A549 (cell line): Measurements from ENCODE around the gene RPS6KB2. TPM values are rescaled to one million over a fixed set of nuclear protein-coding genes. Genes with fewer than 3 reads are reported as not detected.

Experiments used
- ATAC-seq, 2 experiments: fragments of 200-7000 bp in 1 of 2; fragments of >200 bp in 1 of 2; cut with Nextera tagmentation in 1 of 2; cut with Tn5 transposase in 1 of 2; 3 replicates each; pipeline versions ENCODE4 v1.8.0 to v1.9.1; 2018 to 2020; ENCODE audit warnings: mild to moderate bottlenecking in 1 of 2, moderate library complexity in 1 of 2
- CTCF ChIA-PET: fragments of 300-600 bp; sonication (Branson Sonifier 250); formaldehyde crosslinking; extraction: SDS; loops from one replicate; lab custom pipeline; 2021; ENCODE audit warnings: antibody characterized with exemption, inconsistent platforms; lab: Yijun Ruan, JAX
- POLR2A ChIA-PET: fragments of 350-600 bp; formaldehyde crosslinking; extraction: SDS; loops from one replicate; lab custom pipeline; 2021; ENCODE audit warnings: antibody characterized with exemption, inconsistent platforms; lab: Yijun Ruan, JAX
- DNase-seq, 2 experiments: peaks; one replicate each; pipeline versions ENCODE4 v3.0.0 to v3.0.0-alpha.2; 2011 to 2016; ENCODE audit warnings: low read depth in 1 of 2, low spot score in 1 of 2
- FAIRE-seq: peaks from 2 replicates; lab custom pipeline; 2011; peaks lifted over from hg19 to GRCh38; lab: Jason Lieb, UNC
- H3K27ac ChIP-seq, 2 experiments: fragments of >200 bp; sonication (Bioruptor Twin); formaldehyde crosslinking; 3 replicates each; pipeline ENCODE4 v1.5.1; 2016 to 2017
- H3K4me1 ChIP-seq: fragments of >200 bp; sonication (Bioruptor Twin); formaldehyde crosslinking; 3 replicates; pipeline ENCODE4 v1.6.1; 2016
- H3K4me2 ChIP-seq: fragments of >200 bp; sonication (Bioruptor Twin); formaldehyde crosslinking; 3 replicates; pipeline ENCODE4 v1.6.1; 2016
- H3K4me3 ChIP-seq: fragments of >200 bp; sonication (Bioruptor Twin); formaldehyde crosslinking; 3 replicates; pipeline ENCODE4 v1.5.1; 2016
- H3K9me3 ChIP-seq: fragments of >200 bp; sonication (Bioruptor Twin); formaldehyde crosslinking; 3 replicates; pipeline ENCODE4 v1.6.1; 2016
- CHD2 ChIP-seq: fragments of 150-350 bp; IDR thresholded peaks from 2 replicates; pipeline ENCODE4 v1.6.1; 2014; ENCODE audit warnings: low read length; ENCODE audit not compliant: partially characterized antibody
- EHF ChIP-seq: fragments of 250-450 bp; sonication (Bioruptor Pico); IDR thresholded peaks from 2 replicates; pipeline ENCODE4 v1.5.0; 2020; ENCODE audit warnings: mild to moderate bottlenecking
- FOXS1 ChIP-seq: fragments of 250-450 bp; sonication (Bioruptor Pico); IDR thresholded peaks from 2 replicates; pipeline ENCODE4 v1.5.0; 2020; ENCODE audit warnings: mild to moderate bottlenecking, moderate library complexity
- HMGXB4 ChIP-seq: fragments of 250-450 bp; sonication (Bioruptor Pico); IDR thresholded peaks from 2 replicates; pipeline ENCODE4 v1.5.0; 2021; ENCODE audit warnings: mild to moderate bottlenecking, moderate library complexity, borderline replicate concordance
- MAZ ChIP-seq: fragments of 150-350 bp; IDR thresholded peaks from 2 replicates; pipeline ENCODE4 v1.6.1; 2014; ENCODE audit warnings: antibody characterized with exemption, low read depth, low read length, borderline replicate concordance
- POLR2AphosphoS2 ChIP-seq: conservative IDR thresholded peaks from 2 replicates; pipeline ENCODE4 v1.6.1; 2012; ENCODE audit warnings: low read length, improper control_type of control experiment, inconsistent platforms
- RCOR1 ChIP-seq: fragments of 150-350 bp; IDR thresholded peaks from 2 replicates; pipeline ENCODE4 v1.6.1; 2014; ENCODE audit warnings: antibody characterized with exemption, low read length, low read depth
- SMC3 ChIP-seq: fragments of >200 bp; sonication (Bioruptor Twin); formaldehyde crosslinking; IDR thresholded peaks from 3 replicates; pipeline ENCODE4 v1.6.1; 2018; ENCODE audit warnings: inconsistent platforms
- WGBS: methylation state at CpG from one replicate; pipeline ENCODE4 v1.1.6; 2017; ENCODE audit errors: missing lambda C conversion rate; 5-methylcytosine and 5-hydroxymethylcytosine counted together
- polyA plus RNA-seq, 4 experiments: library from polyadenylated mRNA; depleted of rRNA in 3 of 4; stranded (reverse); fragments of >200 nt; fragmentation: RNase III in 1 of 4; extraction: RNeasy Plus Mini Kit Qiagen cat#74134 plus additional on column Dnase treatment in 1 of 4; gene quantifications; 2 replicates in 3 of 4; 3 replicates in 1 of 4; pipeline ENCODE4 v1.2.3, GENCODE V29; 2011 to 2017
- TF ChIP-seq, protein P1 (sequence below): fragments of 250-450 bp; sonication (Bioruptor Pico); IDR thresholded peaks from 2 replicates; pipeline ENCODE4 v1.5.0; 2020; ENCODE audit warnings: low read depth, mild to moderate bottlenecking, moderate library complexity
- TF ChIP-seq, protein P2 (sequence below): fragments of 150-350 bp; IDR thresholded peaks from 2 replicates; pipeline ENCODE4 v1.6.1; 2014; ENCODE audit warnings: low read depth, mild to moderate bottlenecking, low read length

RPS6KB2 gene
- polyA plus RNA-seq, 2 of the 4 experiments (the other 2 are of a cell fraction): 40.9 to 47.9 TPM

GRCh38 chr11:67397986-67398660, 30.2 kb upstream of the RPS6KB2 start:
- ChIA-PET CTCF (interaction anchor here (1.0 to 46.2 kb wide), 5 partner anchors 17 to 136 kb away, joined by 3 to 1913 read pairs (median 4); partner anchors contain the start of genes CLCF1, PITPNM1, POLD4 and RAD9A), POLR2A (interaction anchor here (1.2 kb wide), 1 partner anchor 44 kb away, joined by 3 read pairs; no protein-coding TSS in a partner anchor)
- WGBS: 88% methylated on average over 22 of the region's 24 CpGs
- Histone ChIP-seq H3K27ac (no peak overlapping the region), H3K9me3 (no peaks in the 10 kb centered on the region), H3K4me1 (peaks cover 15% of the 10 kb centered on the region), H3K4me3 (no peak overlapping the region), H3K4me2 (no peak overlapping the region)
- TF ChIP-seq POLR2AphosphoS2 (0 out of 2 replicates have a peak, but pooled peaks have one; percentile 38), SMC3 (no peak)
- no peak for ATAC-seq
- no peak for DNase-seq
- FAIRE-seq: no peak

DNA sequence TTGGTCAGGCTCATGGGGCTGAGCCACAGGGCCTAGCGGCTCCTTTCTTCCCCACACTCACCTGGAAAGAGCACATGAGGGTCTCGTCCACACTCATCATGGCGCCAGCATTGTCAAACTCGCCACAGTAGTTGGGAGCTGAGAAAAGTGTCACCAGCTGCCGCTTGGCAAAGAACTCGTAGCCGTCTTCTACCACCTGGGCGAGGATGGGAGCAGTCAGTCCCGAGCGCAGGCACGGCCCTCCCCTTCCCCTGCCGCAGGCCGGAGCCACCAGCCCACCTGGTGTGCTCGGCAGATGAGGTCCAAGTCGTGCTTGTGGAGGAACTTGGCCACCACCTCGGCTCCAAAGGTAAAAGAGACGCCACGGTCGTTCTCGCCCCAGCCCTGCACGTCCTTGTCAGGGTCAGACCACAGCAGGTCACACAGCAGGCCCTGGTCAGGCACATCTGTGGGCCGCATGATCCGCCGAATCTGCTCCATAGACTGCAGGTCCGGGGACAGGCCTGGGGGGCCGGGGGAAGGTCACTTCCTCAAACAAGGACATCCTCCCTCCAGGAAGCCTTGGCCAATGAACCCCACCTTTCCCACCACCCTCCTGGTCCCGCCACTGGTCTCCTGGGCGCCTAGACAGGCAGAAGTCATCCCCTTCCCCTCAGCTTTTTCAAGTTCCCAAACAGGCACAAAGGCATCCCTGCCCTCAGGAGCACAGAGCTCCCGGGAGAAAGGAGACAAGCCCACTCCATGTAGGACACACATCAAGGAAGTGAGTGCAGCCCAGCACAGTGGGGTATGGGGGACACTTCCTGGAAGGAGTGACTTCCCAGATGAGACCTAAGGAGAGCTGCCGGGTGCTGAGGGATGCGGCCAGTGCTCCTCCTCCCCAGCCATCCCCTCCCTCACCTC, 29.4 kb upstream of the RPS6KB2 start:
- ChIA-PET POLR2A (interaction anchor here (1.2 kb wide), 1 partner anchor 45 kb away, joined by 3 read pairs; no protein-coding TSS in a partner anchor), CTCF (interaction anchor here (1.0 to 46.2 kb wide), 4 partner anchors 18 to 174 kb away, joined by 4 to 1913 read pairs (median 315); partner anchors contain the start of genes CLCF1, POLD4 and RAD9A)
- FAIRE-seq (no peak), DNase-seq (no peak), ATAC-seq (no peak)
- peaks cover 15% of the 10 kb centered on the region for H3K4me1 ChIP-seq
- no peak for TF ChIP-seq HMGXB4 (CRISPR knock-in tag)
- TF ChIP-seq, protein P1, sequence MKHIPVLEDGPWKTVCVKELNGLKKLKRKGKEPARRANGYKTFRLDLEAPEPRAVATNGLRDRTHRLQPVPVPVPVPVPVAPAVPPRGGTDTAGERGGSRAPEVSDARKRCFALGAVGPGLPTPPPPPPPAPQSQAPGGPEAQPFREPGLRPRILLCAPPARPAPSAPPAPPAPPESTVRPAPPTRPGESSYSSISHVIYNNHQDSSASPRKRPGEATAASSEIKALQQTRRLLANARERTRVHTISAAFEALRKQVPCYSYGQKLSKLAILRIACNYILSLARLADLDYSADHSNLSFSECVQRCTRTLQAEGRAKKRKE (CRISPR knock-in tag): no peak
- TF ChIP-seq, protein P2, sequence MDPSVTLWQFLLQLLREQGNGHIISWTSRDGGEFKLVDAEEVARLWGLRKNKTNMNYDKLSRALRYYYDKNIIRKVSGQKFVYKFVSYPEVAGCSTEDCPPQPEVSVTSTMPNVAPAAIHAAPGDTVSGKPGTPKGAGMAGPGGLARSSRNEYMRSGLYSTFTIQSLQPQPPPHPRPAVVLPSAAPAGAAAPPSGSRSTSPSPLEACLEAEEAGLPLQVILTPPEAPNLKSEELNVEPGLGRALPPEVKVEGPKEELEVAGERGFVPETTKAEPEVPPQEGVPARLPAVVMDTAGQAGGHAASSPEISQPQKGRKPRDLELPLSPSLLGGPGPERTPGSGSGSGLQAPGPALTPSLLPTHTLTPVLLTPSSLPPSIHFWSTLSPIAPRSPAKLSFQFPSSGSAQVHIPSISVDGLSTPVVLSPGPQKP: no peak
- TF ChIP-seq CHD2: no peak
- no peak for TF ChIP-seq MAZ
- TF ChIP-seq RCOR1: no peak
- TF ChIP-seq FOXS1: no peak
- WGBS: 91% methylated on average over 31 of the region's 31 CpGs
- no peak overlapping the region for H3K4me3 ChIP-seq
- H3K9me3 ChIP-seq: no peaks in the 10 kb centered on the region
- H3K4me2 ChIP-seq: no peak overlapping the region
- no peak overlapping the region for H3K27ac ChIP-seq

GRCh38 chr11:67400251-67400941, 27.9 kb upstream of the RPS6KB2 start:
- Histone ChIP-seq H3K4me1 (peaks cover 15% of the 10 kb centered on the region), H3K4me2 (peak overlapping the region; percentile 93), H3K4me3 (peak overlapping the region; percentile 80), H3K27ac (peak overlapping the region; percentile 89 to 98), H3K9me3 (no peaks in the 10 kb centered on the region)
- ATAC-seq (no peak), DNase-seq (no peak), FAIRE-seq (no peak)
- TF ChIP-seq EHF (CRISPR knock-in tag): no peak
- ChIA-PET CTCF (interaction anchor here (0.9 to 46.2 kb wide), 14 partner anchors 13 to 172 kb away, joined by 3 to 1913 read pairs (median 8); partner anchors contain the start of genes CARNS1, CLCF1, POLD4 and RAD9A), POLR2A (interaction anchor here (1.4 to 2.2 kb wide), 5 partner anchors 26 to 65 kb away, joined by 3 to 12 read pairs (median 5); partner anchors contain the start of gene PTPRCAP)
- 71% methylated on average over 23 of the region's 23 CpGs for whole genome bisulfite sequencing
